ENCODE measurements around the gene TCHH.

DNA sequence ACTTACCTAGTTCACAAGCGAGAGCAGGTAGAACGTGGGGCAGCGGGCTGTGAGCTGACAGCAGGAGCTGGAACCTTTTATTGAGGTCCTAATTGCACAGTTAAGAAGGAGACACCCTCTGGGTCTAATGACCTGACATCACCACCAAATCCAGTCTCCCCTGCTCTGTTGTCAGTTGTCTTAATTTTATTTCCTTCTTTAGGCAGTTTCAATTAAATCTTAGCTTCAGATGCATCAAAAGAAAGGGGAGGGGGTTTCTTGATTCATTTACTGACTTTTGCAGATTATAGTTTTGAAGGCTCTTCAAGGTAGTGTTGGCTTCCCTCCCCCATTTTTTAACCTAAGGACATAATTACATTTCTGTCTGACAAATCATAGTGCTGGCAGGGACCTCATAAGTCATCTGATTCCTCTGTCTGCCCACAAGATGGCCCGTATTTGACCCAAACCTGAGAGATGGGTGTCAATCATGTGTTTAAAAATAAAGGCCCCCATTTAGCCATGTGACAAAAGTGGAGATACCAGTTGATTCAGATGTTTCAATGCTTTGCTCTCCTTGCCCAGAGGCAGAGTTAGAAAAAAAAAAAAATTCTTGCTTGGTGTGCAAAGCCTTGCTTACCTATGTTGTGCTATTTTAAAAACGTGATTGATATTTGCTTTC lies 26.1 kb downstream of the TCHH start, which contains the start of gene TCHHL1:
- no peak for TF ChIP-seq CTCF (IDR thresholded peaks at IDR 0.05; ENCODE audit: low read depth, low read length)
- TF ChIP-seq EZH2phosphoT487 (IDR thresholded peaks at IDR 0.05; ENCODE audit: low read depth), result no peak

Data from OCI-LY3 (cell line).